Measurements from ENCODE around the gene NUMB. TPM values are rescaled to one million over a fixed set of nuclear protein-coding genes. Genes with fewer than 3 reads are reported as not detected.

The NUMB gene
- total and polyA plus RNA-seq, 2 donors (not counting 1 experiment from before 2014, with no cell fraction given) = 36.0 to 151 TPM

GRCh38 chr14:73468828-73469375 lies 10.6 kb upstream of the NUMB start:
- Histone ChIP-seq H3K27ac (ENCODE audit: insufficient read depth, low read length) (no peak overlapping the region), H3K4me2 (ENCODE audit: extremely low read depth, insufficient read depth, low read length) (no peak overlapping the region)
- DNase-seq (ENCODE audit: low read depth in 2 of 2) = no peak

GRCh38 chr14:73467800-73468199 lies 9.5 kb upstream of the NUMB start:
- Histone ChIP-seq H3K4me2 (ENCODE audit: extremely low read depth, insufficient read depth, low read length) (no peak overlapping the region), H2AFZ (ENCODE audit: low read length) (no peak overlapping the region), H3K9me3 (ENCODE audit: control insufficient read depth, insufficient read depth, low read depth, low read length) (no peaks in the 10 kb centered on the region), H3K27me3 (ENCODE audit: control insufficient read depth, insufficient read depth, low read length) (no peaks in the 10 kb centered on the region), H3K27ac (ENCODE audit: insufficient read depth, low read length) (peak overlapping the region; percentile 46), H3K4me3 (replicated peaks in 1 of 4; ENCODE audit: control extremely low read depth in 1 of 4, insufficient read depth in 1 of 4, low read depth in 3 of 4, low read length in 4 of 4) (no peak overlapping the region), H3K9ac (ENCODE audit: insufficient read depth, low read length) (no peak overlapping the region), H3K79me2 (ENCODE audit: control insufficient read depth, insufficient read depth, low read length) (no peaks in the 10 kb centered on the region), H4K20me1 (ENCODE audit: control insufficient read depth, extremely low read depth, insufficient read depth, low read length) (no peaks in the 10 kb centered on the region), H3K36me3 (ENCODE audit: control insufficient read depth, insufficient read depth, low read length) (no peaks in the 10 kb centered on the region), H3K4me1 (ENCODE audit: control insufficient read depth, extremely low read depth, insufficient read depth, low read length) (peaks cover 12% of the 10 kb centered on the region)
- peak in 1 of 2 donors; percentile 75 for DNase-seq (ENCODE audit: low read depth in 2 of 2)
- no peak for TF ChIP-seq EZH2 (IDR thresholded peaks at IDR 0.05; ENCODE audit: low read length, missing control alignments)
- TF ChIP-seq, protein P1, sequence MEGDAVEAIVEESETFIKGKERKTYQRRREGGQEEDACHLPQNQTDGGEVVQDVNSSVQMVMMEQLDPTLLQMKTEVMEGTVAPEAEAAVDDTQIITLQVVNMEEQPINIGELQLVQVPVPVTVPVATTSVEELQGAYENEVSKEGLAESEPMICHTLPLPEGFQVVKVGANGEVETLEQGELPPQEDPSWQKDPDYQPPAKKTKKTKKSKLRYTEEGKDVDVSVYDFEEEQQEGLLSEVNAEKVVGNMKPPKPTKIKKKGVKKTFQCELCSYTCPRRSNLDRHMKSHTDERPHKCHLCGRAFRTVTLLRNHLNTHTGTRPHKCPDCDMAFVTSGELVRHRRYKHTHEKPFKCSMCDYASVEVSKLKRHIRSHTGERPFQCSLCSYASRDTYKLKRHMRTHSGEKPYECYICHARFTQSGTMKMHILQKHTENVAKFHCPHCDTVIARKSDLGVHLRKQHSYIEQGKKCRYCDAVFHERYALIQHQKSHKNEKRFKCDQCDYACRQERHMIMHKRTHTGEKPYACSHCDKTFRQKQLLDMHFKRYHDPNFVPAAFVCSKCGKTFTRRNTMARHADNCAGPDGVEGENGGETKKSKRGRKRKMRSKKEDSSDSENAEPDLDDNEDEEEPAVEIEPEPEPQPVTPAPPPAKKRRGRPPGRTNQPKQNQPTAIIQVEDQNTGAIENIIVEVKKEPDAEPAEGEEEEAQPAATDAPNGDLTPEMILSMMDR (conservative IDR thresholded peaks at IDR 0.05 in 1 of 2, IDR thresholded peaks at IDR 0.05 in 1 of 2; ENCODE audit: low read depth in 1 of 2, low read length in 2 of 2) = no peak

More at GRCh38 chr14:73468828-73469375, 10.6 kb upstream of the NUMB start:
- H3K36me3 ChIP-seq (ENCODE audit: control insufficient read depth, insufficient read depth, low read length) = no peaks in the 10 kb centered on the region
- H3K27me3 ChIP-seq (ENCODE audit: control insufficient read depth, insufficient read depth, low read length) = no peaks in the 10 kb centered on the region
- TF ChIP-seq EZH2 (IDR thresholded peaks at IDR 0.05; ENCODE audit: low read length, missing control alignments) = no peak
- TF ChIP-seq, protein P1 (conservative IDR thresholded peaks at IDR 0.05 in 1 of 2, IDR thresholded peaks at IDR 0.05 in 1 of 2; ENCODE audit: low read depth in 1 of 2, low read length in 2 of 2) = no peak
- peaks cover 4% of the 10 kb centered on the region for H3K4me1 ChIP-seq (ENCODE audit: control insufficient read depth, extremely low read depth, insufficient read depth, low read length)
- H3K4me3 ChIP-seq (replicated peaks in 1 of 4; ENCODE audit: control extremely low read depth in 1 of 4, insufficient read depth in 1 of 4, low read depth in 3 of 4, low read length in 4 of 4) = no peak overlapping the region
- no peaks in the 10 kb centered on the region for H3K9me3 ChIP-seq (ENCODE audit: control insufficient read depth, insufficient read depth, low read depth, low read length)
- H2AFZ ChIP-seq (ENCODE audit: low read length) = no peak overlapping the region
- no peaks in the 10 kb centered on the region for H4K20me1 ChIP-seq (ENCODE audit: control insufficient read depth, extremely low read depth, insufficient read depth, low read length)
- no peak overlapping the region for H3K9ac ChIP-seq (ENCODE audit: insufficient read depth, low read length)
- H3K79me2 ChIP-seq (ENCODE audit: control insufficient read depth, insufficient read depth, low read length) = no peaks in the 10 kb centered on the region

GRCh38 chr14:73467377-73467776 lies 9.0 kb upstream of the NUMB start:
- H3K36me3 ChIP-seq (ENCODE audit: control insufficient read depth, insufficient read depth, low read length) = no peaks in the 10 kb centered on the region
- no peak overlapping the region for H3K4me2 ChIP-seq (ENCODE audit: extremely low read depth, insufficient read depth, low read length)
- H3K4me3 ChIP-seq (replicated peaks in 1 of 4; ENCODE audit: control extremely low read depth in 1 of 4, insufficient read depth in 1 of 4, low read depth in 3 of 4, low read length in 4 of 4) = no peak overlapping the region
- peaks cover 16% of the 10 kb centered on the region for H3K4me1 ChIP-seq (ENCODE audit: control insufficient read depth, extremely low read depth, insufficient read depth, low read length)
- no peaks in the 10 kb centered on the region for H4K20me1 ChIP-seq (ENCODE audit: control insufficient read depth, extremely low read depth, insufficient read depth, low read length)
- DNase-seq (ENCODE audit: low read depth in 2 of 2) = peak; percentile 59 to 61
- H2AFZ ChIP-seq (ENCODE audit: low read length) = no peak overlapping the region
- no peaks in the 10 kb centered on the region for H3K79me2 ChIP-seq (ENCODE audit: control insufficient read depth, insufficient read depth, low read length)
- H3K27ac ChIP-seq (ENCODE audit: insufficient read depth, low read length) = peak overlapping the region; percentile 46
- H3K9ac ChIP-seq (ENCODE audit: insufficient read depth, low read length) = no peak overlapping the region
- no peaks in the 10 kb centered on the region for H3K9me3 ChIP-seq (ENCODE audit: control insufficient read depth, insufficient read depth, low read depth, low read length)
- TF ChIP-seq, protein P1 (conservative IDR thresholded peaks at IDR 0.05 in 1 of 2, IDR thresholded peaks at IDR 0.05 in 1 of 2; ENCODE audit: low read depth in 1 of 2, low read length in 2 of 2) = no peak
- TF ChIP-seq EZH2 (IDR thresholded peaks at IDR 0.05; ENCODE audit: low read length, missing control alignments) = no peak
- no peaks in the 10 kb centered on the region for H3K27me3 ChIP-seq (ENCODE audit: control insufficient read depth, insufficient read depth, low read length)
